D341Med (cell line): ENCODE data around the gene GATM.
"Not testable (repeated sequence)": the region's sequence is repeated elsewhere in the genome, so short reads cannot be mapped to it uniquely, and the experiment has no call there.

Source experiments
- DNase-seq: peaks from one replicate; pipeline ENCODE4 v3.0.0; 2012; ENCODE audit warnings: low spot score

Gene GATM

GRCh38 chr15:45349623-45350022 is 28.7 kb downstream of the GATM start:
- no peak for DNase-seq

GRCh38 chr15:45347989-45348388 is 30.4 kb downstream of the GATM start:
- no peak for DNase-seq

GRCh38 chr15:45347033-45347432 is 31.3 kb downstream of the GATM start:
- no peak for DNase-seq

- DNase-seq: no peak
Measured at GRCh38 chr15:45346381-45346780, 32.0 kb downstream of the GATM start.

- no peak for DNase-seq
Measured at GRCh38 chr15:45343258-45343860, 35.0 kb downstream of the GATM start.

- no peak for DNase-seq
Measured at GRCh38 chr15:45341790-45342189, 36.6 kb downstream of the GATM start.

GRCh38 chr15:45340429-45340828 is 37.9 kb downstream of the GATM start:
- no peak for DNase-seq

- DNase-seq: no peak
Measured at GRCh38 chr15:45338417-45338816, 39.9 kb downstream of the GATM start.

- no peak for DNase-seq
Measured at GRCh38 chr15:45337224-45337623, 41.1 kb downstream of the GATM start.

GRCh38 chr15:45333550-45333949 is 44.8 kb downstream of the GATM start:
- DNase-seq: no peak

GRCh38 chr15:45332694-45333093 is 45.6 kb downstream of the GATM start:
- no peak for DNase-seq

- DNase-seq: no peak
Measured at GRCh38 chr15:45331972-45332371, 46.4 kb downstream of the GATM start.

- DNase-seq: no peak
Measured at GRCh38 chr15:45328663-45329062, 49.7 kb downstream of the GATM start.

GRCh38 chr15:45326741-45327140 is 51.6 kb downstream of the GATM start:
- no peak for DNase-seq

- DNase-seq: no peak
Measured at GRCh38 chr15:45326280-45326679, 52.1 kb downstream of the GATM start.

- no peak for DNase-seq
Measured at GRCh38 chr15:45320581-45321205, 57.7 kb downstream of the GATM start.

- no peak for DNase-seq
Measured at GRCh38 chr15:45319472-45320214, 58.7 kb downstream of the GATM start.

GRCh38 chr15:45314960-45315359 is 63.4 kb downstream of the GATM start:
- DNase-seq: no peak

- not testable (repeated sequence) for DNase-seq
Measured at GRCh38 chr15:45314117-45314516, 64.2 kb downstream of the GATM start.
